Stimulated activated naive B cell treated with anti-CD40 and anti-IgM and Interleukin-4, amounts not matched to agents 10 μg/mL and 1 μg/mL and 100 μg/mL, for 72 hours (primary cell): Measurements from ENCODE around the gene FBXO5.
"Not testable (repeated sequence)": the region's sequence is repeated elsewhere in the genome, so short reads cannot be mapped to it uniquely, and the experiment has no call there.

ENCODE experiments used
- ATAC-seq, 2 donors: fragments of 150-1000 bp; cut with Tn5 transposase; replicated peaks; 2 replicates each; pipeline ENCODE4 v1.10.0; 2021; ENCODE audit warnings: moderate library complexity in 1 of 2
- DNase-seq: peaks from one replicate; pipeline ENCODE4 v3.0.0; 2021
- H3K27ac Mint-ChIP-seq: one replicate; pipeline ENCODE4 v1.8.0; 2022; ENCODE audit warnings: mild to moderate bottlenecking, mixed read lengths
- H3K27me3 Mint-ChIP-seq, 2 donors: one replicate each; pipeline ENCODE4 v1.8.0; 2022; ENCODE audit warnings: mixed read lengths in 2 of 2
- H3K36me3 Mint-ChIP-seq, 2 donors: one replicate each; pipeline ENCODE4 v1.8.0; 2022; ENCODE audit warnings: mixed read lengths in 2 of 2, mild to moderate bottlenecking in 1 of 2
- H3K4me1 Mint-ChIP-seq, 2 donors: one replicate each; pipeline ENCODE4 v1.8.0; 2022; ENCODE audit warnings: mixed read lengths in 2 of 2, mild to moderate bottlenecking in 1 of 2
- H3K4me3 Mint-ChIP-seq, 2 donors: one replicate each; pipeline ENCODE4 v1.8.0; 2022; ENCODE audit warnings: mild to moderate bottlenecking in 2 of 2, mixed read lengths in 2 of 2, moderate library complexity in 1 of 2
- H3K9me3 Mint-ChIP-seq, 2 donors: one replicate each; pipeline ENCODE4 v1.8.0; 2022; ENCODE audit warnings: mixed read lengths in 2 of 2, mild to moderate bottlenecking in 1 of 2

The FBXO5 gene

GRCh38 chr6:153002613-153003365 is 19.9 kb upstream of the FBXO5 start, which contains the start of gene MTRF1L:
Gene MTRF1L, minus strand, starts transcription at chr6:153002709. Its CDS starts 24 bp downstream, at chr6:153002685.
- ATAC-seq (peak; percentile 92 to 93), DNase-seq (peak; percentile 88)
- no peaks in the 10 kb centered on the region for H3K27me3 Mint-ChIP-seq
- H3K27ac Mint-ChIP-seq: peak within 1 kb of the TSS; percentile 99
- peak within 1 kb of the TSS; percentile 98 to 100 for H3K4me3 Mint-ChIP-seq
- H3K9me3 Mint-ChIP-seq: peaks cover 0 to 2% of the 10 kb centered on the region in 2 donors
- H3K4me1 Mint-ChIP-seq: peaks cover 14 to 31% of the 10 kb centered on the region in 2 donors
- peaks cover 12 to 19% of the 10 kb centered on the region in 2 donors for H3K36me3 Mint-ChIP-seq

GRCh38 chr6:153001767-153002612 is 19.1 kb upstream of the FBXO5 start:
- Mint-ChIP-seq H3K4me3 (peak overlapping the region; percentile 98 to 100), H3K4me1 (peaks cover 16 to 36% of the 10 kb centered on the region in 2 donors), H3K9me3 (peaks cover 0 to 2% of the 10 kb centered on the region in 2 donors), H3K36me3 (peaks cover 16 to 25% of the 10 kb centered on the region in 2 donors), H3K27ac (peak overlapping the region; percentile 99), H3K27me3 (no peaks in the 10 kb centered on the region)
- DNase-seq (no peak), ATAC-seq (peak; percentile 48)

- H3K27ac Mint-ChIP-seq, DNase-seq, H3K27me3 Mint-ChIP-seq, H3K9me3 Mint-ChIP-seq, ATAC-seq: not testable (repeated sequence)
- H3K36me3 Mint-ChIP-seq: peaks cover 18 to 29% of the 10 kb centered on the region in 2 donors
- peak overlapping the region; percentile 98 to 100 for H3K4me3 Mint-ChIP-seq
- H3K4me1 Mint-ChIP-seq: peaks cover 19 to 45% of the 10 kb centered on the region in 2 donors
These were observed 17.9 kb upstream of the FBXO5 start for GRCh38 chr6:153000790-153001189.

- Mint-ChIP-seq H3K9me3 (peaks cover 0 to 2% of the 10 kb centered on the region in 2 donors), H3K27me3 (no peaks in the 10 kb centered on the region), H3K27ac (peak overlapping the region; percentile 37), H3K4me1 (peaks cover 19 to 49% of the 10 kb centered on the region in 2 donors), H3K36me3 (peaks cover 18 to 29% of the 10 kb centered on the region in 2 donors), H3K4me3 (peak overlapping the region; percentile 6 to 56)
- ATAC-seq (no peak), DNase-seq (no peak)
These were observed 17.4 kb upstream of the FBXO5 start for GRCh38 chr6:153000243-153000642.

GRCh38 chr6:152999538-152999937 is 16.7 kb upstream of the FBXO5 start:
- not testable (repeated sequence) for ATAC-seq, H3K4me3 Mint-ChIP-seq, H3K27me3 Mint-ChIP-seq, DNase-seq, H3K9me3 Mint-ChIP-seq
- Mint-ChIP-seq H3K27ac (peak overlapping the region; percentile 62), H3K4me1 (peaks cover 19 to 49% of the 10 kb centered on the region in 2 donors), H3K36me3 (peaks cover 18 to 29% of the 10 kb centered on the region in 2 donors)

- H3K36me3 Mint-ChIP-seq: peaks cover 13 to 27% of the 10 kb centered on the region in 2 donors
- H3K9me3 Mint-ChIP-seq: no peaks in the 10 kb centered on the region
- peaks cover 7 to 18% of the 10 kb centered on the region in 2 donors for H3K4me1 Mint-ChIP-seq
- no peak overlapping the region for H3K27ac Mint-ChIP-seq
- DNase-seq: no peak
- no peaks in the 10 kb centered on the region for H3K27me3 Mint-ChIP-seq
- no peak for ATAC-seq
- H3K4me3 Mint-ChIP-seq: no peak overlapping the region
These were observed 11.0 kb upstream of the FBXO5 start for GRCh38 chr6:152993847-152994246.

GRCh38 chr6:152993431-152993830 is 10.6 kb upstream of the FBXO5 start:
- Mint-ChIP-seq H3K36me3 (peaks cover 13 to 27% of the 10 kb centered on the region in 2 donors), H3K4me1 (peaks cover 7 to 18% of the 10 kb centered on the region in 2 donors)

GRCh38 chr6:152986978-152987377 is 4.1 kb upstream of the FBXO5 start:
- ATAC-seq (no peak), DNase-seq (no peak)
- H3K4me3 Mint-ChIP-seq: no peak overlapping the region
- peaks cover 7 to 22% of the 10 kb centered on the region in 2 donors for H3K4me1 Mint-ChIP-seq
- H3K27me3 Mint-ChIP-seq: no peaks in the 10 kb centered on the region
- H3K27ac Mint-ChIP-seq: no peak overlapping the region
- peaks cover 16 to 24% of the 10 kb centered on the region in 2 donors for H3K36me3 Mint-ChIP-seq
- H3K9me3 Mint-ChIP-seq: no peaks in the 10 kb centered on the region

More at GRCh38 chr6:152993431-152993830, 10.6 kb upstream of the FBXO5 start:
- DNase-seq (no peak), ATAC-seq (no peak)
- H3K27ac Mint-ChIP-seq: no peak overlapping the region
- no peaks in the 10 kb centered on the region for H3K27me3 Mint-ChIP-seq
- H3K4me3 Mint-ChIP-seq: no peak overlapping the region
- H3K9me3 Mint-ChIP-seq: no peaks in the 10 kb centered on the region

- H3K4me3 Mint-ChIP-seq: peak overlapping the region in 1 of 2 donors; percentile 39
- not testable (repeated sequence) for H3K9me3 Mint-ChIP-seq, H3K27me3 Mint-ChIP-seq, ATAC-seq, H3K27ac Mint-ChIP-seq, DNase-seq
- peaks cover 13 to 34% of the 10 kb centered on the region in 2 donors for H3K4me1 Mint-ChIP-seq
- peaks cover 13 to 22% of the 10 kb centered on the region in 2 donors for H3K36me3 Mint-ChIP-seq
These were observed 2.5 kb upstream of the FBXO5 start for GRCh38 chr6:152985300-152985699.

GRCh38 chr6:152984513-152984872 is 1.7 kb upstream of the FBXO5 start:
- Mint-ChIP-seq H3K36me3 (peaks cover 9 to 24% of the 10 kb centered on the region in 2 donors), H3K9me3 (no peaks in the 10 kb centered on the region), H3K4me3 (peak overlapping the region; percentile 87 to 96), H3K27ac (peak overlapping the region; percentile 98), H3K27me3 (no peaks in the 10 kb centered on the region), H3K4me1 (peaks cover 17 to 38% of the 10 kb centered on the region in 2 donors)
- DNase-seq: peak; percentile 32
- peak; percentile 49 for ATAC-seq

- Mint-ChIP-seq H3K27ac (peak overlapping the region; percentile 98), H3K9me3 (no peaks in the 10 kb centered on the region), H3K4me3 (peak overlapping the region; percentile 87 to 96), H3K36me3 (peaks cover 9 to 28% of the 10 kb centered on the region in 2 donors), H3K4me1 (peaks cover 17 to 38% of the 10 kb centered on the region in 2 donors), H3K27me3 (no peaks in the 10 kb centered on the region)
- ATAC-seq (peak; percentile 44 to 50), DNase-seq (peak; percentile 64)
These were observed 1.0 kb upstream of the FBXO5 start for GRCh38 chr6:152983637-152984512.

- Mint-ChIP-seq H3K27ac (peak overlapping the region; percentile 98), H3K27me3 (no peaks in the 10 kb centered on the region), H3K4me3 (peak overlapping the region; percentile 87 to 96), H3K36me3 (peaks cover 9 to 26% of the 10 kb centered on the region in 2 donors), H3K9me3 (no peaks in the 10 kb centered on the region), H3K4me1 (peaks cover 16 to 37% of the 10 kb centered on the region in 2 donors)
- DNase-seq: no peak
- no peak for ATAC-seq
These were observed 595 bp downstream of the FBXO5 start for GRCh38 chr6:152981989-152982903.

- no peaks in the 10 kb centered on the region for H3K9me3 Mint-ChIP-seq
- H3K36me3 Mint-ChIP-seq: peaks cover 6 to 25% of the 10 kb centered on the region in 2 donors
These were observed 1.6 kb downstream of the FBXO5 start for GRCh38 chr6:152981219-152981618.

More at GRCh38 chr6:152981219-152981618, 1.6 kb downstream of the FBXO5 start:
- no peak for DNase-seq
- Mint-ChIP-seq H3K27me3 (no peaks in the 10 kb centered on the region), H3K27ac (no peak overlapping the region), H3K4me3 (peak overlapping the region in 1 of 2 donors; percentile 23), H3K4me1 (peaks cover 13 to 32% of the 10 kb centered on the region in 2 donors)
- no peak for ATAC-seq
